Gastroesophageal sphincter (tissue), 3 donors: ENCODE data around the gene WWC2.

Source experiments
- CTCF ChIP-seq, 4 experiments: fragments of 200-600 bp in 2 of 4; fragments of 450-650 bp in 2 of 4; sonication (generic) in 1 of 4; IDR thresholded peaks; one replicate each; pipeline ENCODE4 v1.5.1; 2017 to 2019; ENCODE audit warnings: antibody characterized with exemption in 4 of 4, mild to moderate bottlenecking in 2 of 4, moderate library complexity in 2 of 4
- POLR2A ChIP-seq, 2 donors: fragments of 450-650 bp; IDR thresholded peaks; one replicate each; pipeline ENCODE4 v1.6.1; 2017; ENCODE audit warnings: antibody characterized with exemption in 2 of 2, mild to moderate bottlenecking in 2 of 2, moderate library complexity in 1 of 2

DNA sequence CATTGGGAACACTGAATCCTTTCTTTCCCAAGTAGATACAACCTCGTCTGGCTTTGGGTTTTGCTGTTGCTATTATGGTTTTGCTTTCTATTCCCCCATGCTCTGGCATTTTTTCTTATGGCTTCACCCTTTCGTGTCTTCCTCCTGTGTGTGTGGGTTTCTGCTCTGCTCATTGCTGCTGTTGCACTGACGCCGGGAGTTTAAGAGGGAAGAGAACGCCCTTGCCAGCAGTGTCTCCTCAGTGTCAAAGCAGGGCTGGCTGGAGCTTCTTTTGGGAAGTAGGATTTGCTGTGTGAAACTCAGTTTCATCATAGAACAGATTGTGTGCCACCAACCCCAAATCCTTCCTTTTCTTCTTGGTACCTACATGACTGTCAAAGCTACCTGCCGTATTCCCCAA is 157.3 kb downstream of the WWC2 start:
- TF ChIP-seq POLR2A (IDR thresholded peaks at IDR 0.05) (no peak), CTCF (IDR thresholded peaks at IDR 0.05) (no peak)
